SU-DHL-6 (cell line): ENCODE data around the gene PLEKHA6.

Experiments
- H2AFZ ChIP-seq: fragments of 200-600 bp; sonication (generic); 2 replicates; pipeline ENCODE4 v1.6.1; 2014; ENCODE audit warnings: low read depth, mild to moderate bottlenecking, moderate library complexity, mixed read lengths, antibody characterized with exemption, low read length; ENCODE audit not compliant: severe bottlenecking
- H3F3A ChIP-seq: fragments of 200-600 bp; shearing (Covaris generic); 2 replicates; pipeline ENCODE4 v1.6.0; 2016; ENCODE audit warnings: antibody characterized with exemption, mild to moderate bottlenecking; ENCODE audit not compliant: insufficient read depth
- H3K27ac ChIP-seq: fragments of 200-600 bp; sonication (generic); 2 replicates; pipeline ENCODE4 v1.5.1; 2016; ENCODE audit warnings: low read depth, mild to moderate bottlenecking, low read length, moderate library complexity, mixed read lengths
- H3K27me3 ChIP-seq: fragments of 200-600 bp; sonication (generic), shearing (Covaris generic); 2 replicates; pipeline ENCODE4 v1.6.0; 2014; ENCODE audit warnings: mild to moderate bottlenecking, low read length
- H3K36me3 ChIP-seq: fragments of 200-600 bp; sonication (generic); 2 replicates; pipeline ENCODE4 v1.6.1; 2014; ENCODE audit warnings: mild to moderate bottlenecking, low read length, mixed read lengths
- H3K4me2 ChIP-seq: fragments of 300-600, 200-600 bp; shearing (Covaris generic), sonication (generic); 2 replicates; pipeline ENCODE4 v1.6.0; 2014; ENCODE audit warnings: low read length, low read depth, mild to moderate bottlenecking; ENCODE audit not compliant: poor library complexity, severe bottlenecking
- H3K4me3 ChIP-seq: fragments of 200-600 bp; sonication (generic); 2 replicates; pipeline ENCODE4 v1.5.1; 2014; ENCODE audit warnings: antibody characterized with exemption, low read length, mild to moderate bottlenecking, mixed read lengths; ENCODE audit not compliant: insufficient read depth, poor library complexity, severe bottlenecking
- H3K79me2 ChIP-seq: fragments of 200-600 bp; sonication (generic); 2 replicates; pipeline ENCODE4 v1.6.1; 2014; ENCODE audit warnings: mild to moderate bottlenecking, low read length, moderate library complexity; ENCODE audit not compliant: insufficient read depth
- H3K9ac ChIP-seq: fragments of 200-600 bp; sonication (generic); 2 replicates; pipeline ENCODE4 v1.7.0; 2014; ENCODE audit warnings: mild to moderate bottlenecking, low read length
- H3K9me2 ChIP-seq: fragments of 200-600 bp; sonication (generic); replicated peaks from 2 replicates; pipeline ENCODE4 v1.6.1; 2014; ENCODE audit warnings: low read length; ENCODE audit not compliant: insufficient read depth
- H3K9me3 ChIP-seq: fragments of 200-600 bp; sonication (generic); 2 replicates; pipeline ENCODE4 v1.6.1; 2014; ENCODE audit warnings: low read length, mixed read lengths; ENCODE audit not compliant: insufficient read depth
- H4K20me1 ChIP-seq: fragments of 200-600 bp; sonication (generic); 2 replicates; pipeline ENCODE4 v1.6.1; 2014; ENCODE audit warnings: low read depth, mild to moderate bottlenecking, antibody characterized with exemption, low read length, moderate library complexity, mixed read lengths
- EZH2phosphoT487 ChIP-seq: fragments of 200-600 bp; sonication (generic), shearing (Covaris generic); conservative IDR thresholded peaks from 2 replicates; pipeline ENCODE4 v1.6.1; 2018; ENCODE audit warnings: mild to moderate bottlenecking, antibody characterized with exemption, low read length, moderate library complexity, mixed read lengths
- TF ChIP-seq, protein P1 (sequence below): fragments of 200-600 bp; sonication (generic); IDR thresholded peaks from one replicate; pipeline ENCODE4 v1.5.1; 2017; ENCODE audit warnings: antibody characterized with exemption, mild to moderate bottlenecking, low read length, moderate library complexity; ENCODE audit not compliant: insufficient read depth, poor library complexity, severe bottlenecking

PLEKHA6 gene

DNA sequence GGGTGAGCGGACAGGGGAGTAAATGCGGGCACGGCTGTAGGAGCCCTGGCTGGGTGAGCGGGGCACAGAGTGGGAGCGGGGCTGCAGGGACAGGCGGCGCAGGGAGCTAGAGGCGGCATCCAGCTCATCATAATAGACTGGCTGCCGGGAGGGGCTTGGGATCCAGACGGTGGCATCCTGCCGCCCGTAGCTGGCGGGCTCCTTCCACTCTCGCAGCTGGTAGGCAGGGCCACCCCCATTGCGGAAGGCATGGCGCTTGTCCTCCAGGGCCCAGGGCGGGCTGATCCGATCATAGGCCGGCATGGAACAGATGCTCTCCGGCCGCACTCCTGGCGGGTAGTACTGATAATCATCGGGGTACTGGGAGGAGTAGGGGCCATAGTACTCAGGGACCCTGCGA, 102.3 kb downstream of the PLEKHA6 start:
- no peaks in the 10 kb centered on the region for H3K27me3 ChIP-seq
- no peaks in the 10 kb centered on the region for H4K20me1 ChIP-seq
- H3K4me3 ChIP-seq, result no peak overlapping the region
- no peak overlapping the region for H2AFZ ChIP-seq
- no peaks in the 10 kb centered on the region for H3K79me2 ChIP-seq
- no peaks in the 10 kb centered on the region for H3K9me2 ChIP-seq
- TF ChIP-seq, protein P1, sequence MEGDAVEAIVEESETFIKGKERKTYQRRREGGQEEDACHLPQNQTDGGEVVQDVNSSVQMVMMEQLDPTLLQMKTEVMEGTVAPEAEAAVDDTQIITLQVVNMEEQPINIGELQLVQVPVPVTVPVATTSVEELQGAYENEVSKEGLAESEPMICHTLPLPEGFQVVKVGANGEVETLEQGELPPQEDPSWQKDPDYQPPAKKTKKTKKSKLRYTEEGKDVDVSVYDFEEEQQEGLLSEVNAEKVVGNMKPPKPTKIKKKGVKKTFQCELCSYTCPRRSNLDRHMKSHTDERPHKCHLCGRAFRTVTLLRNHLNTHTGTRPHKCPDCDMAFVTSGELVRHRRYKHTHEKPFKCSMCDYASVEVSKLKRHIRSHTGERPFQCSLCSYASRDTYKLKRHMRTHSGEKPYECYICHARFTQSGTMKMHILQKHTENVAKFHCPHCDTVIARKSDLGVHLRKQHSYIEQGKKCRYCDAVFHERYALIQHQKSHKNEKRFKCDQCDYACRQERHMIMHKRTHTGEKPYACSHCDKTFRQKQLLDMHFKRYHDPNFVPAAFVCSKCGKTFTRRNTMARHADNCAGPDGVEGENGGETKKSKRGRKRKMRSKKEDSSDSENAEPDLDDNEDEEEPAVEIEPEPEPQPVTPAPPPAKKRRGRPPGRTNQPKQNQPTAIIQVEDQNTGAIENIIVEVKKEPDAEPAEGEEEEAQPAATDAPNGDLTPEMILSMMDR, result no peak
- no peak for TF ChIP-seq EZH2phosphoT487
- no peak overlapping the region for H3K4me2 ChIP-seq
- H3K36me3 ChIP-seq, result no peaks in the 10 kb centered on the region
- H3K9ac ChIP-seq, result no peak overlapping the region
- H3K27ac ChIP-seq, result no peak overlapping the region
- H3F3A ChIP-seq, result no peaks in the 10 kb centered on the region
- no peaks in the 10 kb centered on the region for H3K9me3 ChIP-seq

DNA sequence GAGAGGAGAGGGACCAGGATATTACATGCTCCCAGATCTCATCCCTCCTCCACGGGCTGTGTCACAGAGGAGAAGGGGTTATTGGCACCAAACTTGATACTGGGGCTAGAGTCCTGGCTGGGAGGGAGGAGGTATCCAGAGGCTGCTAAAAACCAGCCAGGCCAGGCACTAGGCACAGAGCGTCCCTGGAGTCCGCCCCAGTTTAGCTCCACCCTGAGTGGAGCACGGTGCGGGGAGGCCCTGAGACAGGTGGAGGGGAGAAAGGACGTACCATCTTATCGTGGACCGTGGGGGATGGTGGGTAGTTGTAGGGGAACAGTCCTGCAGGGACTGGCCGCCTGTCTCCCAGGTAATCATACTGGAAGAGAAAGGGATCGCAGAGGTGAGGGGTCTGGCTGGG, 103.2 kb downstream of the PLEKHA6 start:
- no peak overlapping the region for H3K4me3 ChIP-seq

DNA sequence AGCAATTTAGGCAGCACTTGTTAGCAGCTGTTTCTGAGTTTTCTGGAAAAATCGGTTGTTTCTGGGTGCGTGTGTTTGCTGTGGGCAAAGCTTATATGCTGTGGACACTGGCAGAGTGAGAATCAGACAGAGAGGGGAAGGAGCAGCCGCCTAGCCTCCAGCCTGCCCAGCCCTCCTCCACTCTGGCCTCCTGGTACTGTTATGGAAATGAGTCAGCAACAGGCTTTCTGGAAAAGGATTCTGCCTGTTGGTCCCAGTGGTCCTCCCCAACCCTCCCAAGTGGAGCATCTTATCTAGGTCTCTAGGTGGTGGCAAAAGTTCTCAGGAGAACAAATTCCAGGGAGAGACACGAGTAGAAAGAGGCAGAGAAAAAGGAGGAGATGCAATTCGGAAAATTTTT, 103.8 kb downstream of the PLEKHA6 start:
- Histone ChIP-seq H3K27me3 (no peaks in the 10 kb centered on the region), H3K9me3 (no peaks in the 10 kb centered on the region), H3K27ac (no peak overlapping the region), H3K36me3 (no peaks in the 10 kb centered on the region), H3K4me2 (no peak overlapping the region), H4K20me1 (no peaks in the 10 kb centered on the region), H3K4me3 (no peak overlapping the region), H3K79me2 (no peaks in the 10 kb centered on the region), H3F3A (no peaks in the 10 kb centered on the region), H3K9me2 (no peaks in the 10 kb centered on the region), H3K9ac (no peak overlapping the region), H2AFZ (no peak overlapping the region)
- TF ChIP-seq EZH2phosphoT487, result no peak
- TF ChIP-seq, protein P1, result no peak

More for the DNA sequence above, 103.2 kb downstream of the PLEKHA6 start:
- Histone ChIP-seq H3F3A (no peaks in the 10 kb centered on the region), H2AFZ (no peak overlapping the region), H3K9ac (no peak overlapping the region), H3K79me2 (no peaks in the 10 kb centered on the region), H3K9me3 (no peaks in the 10 kb centered on the region), H4K20me1 (no peaks in the 10 kb centered on the region), H3K4me2 (no peak overlapping the region), H3K27ac (no peak overlapping the region), H3K9me2 (no peaks in the 10 kb centered on the region), H3K27me3 (no peaks in the 10 kb centered on the region), H3K36me3 (no peaks in the 10 kb centered on the region)
- TF ChIP-seq EZH2phosphoT487, result no peak
- TF ChIP-seq, protein P1, result no peak
